HT1080 (cell line): Measurements from ENCODE around the gene FLG2. TPM values are rescaled to one million over a fixed set of nuclear protein-coding genes. Genes with fewer than 3 reads are reported as not detected.

Source experiments
- DNase-seq: peaks from one replicate; pipeline ENCODE4 v3.0.0-alpha.2; 2015; ENCODE audit warnings: low read depth
- polyA plus RNA-seq, 2 experiments: library from polyadenylated mRNA; depleted of rRNA; stranded (reverse); fragments of >200 nt; gene quantifications; 2 replicates each; pipeline ENCODE4 v1.2.3, GENCODE V29; 2015
- total RNA-seq: library from RNA; depleted of rRNA; stranded (reverse); fragments of >200 nt; shearing (Covaris generic); gene quantifications from 2 replicates; pipeline ENCODE4 v1.2.3, GENCODE V29; 2014; rRNA removed

FLG2 gene
- total RNA-seq: not detected in 2 replicates
- polyA plus RNA-seq (2015; cell fraction: cytosol; rRNA removed): not detected in 2 replicates
- not detected in 2 replicates for polyA plus RNA-seq (2015; cell fraction: nucleus; rRNA removed)

- no peak for DNase-seq
Measured at GRCh38 chr1:152359906-152360305, at the start of gene FLG2. Gene FLG2, minus strand, starts transcription at chr1:152360006. Its CDS starts 1,122 bp downstream, at chr1:152358884.

GRCh38 chr1:152408664-152409063 lies 48.9 kb upstream of the FLG2 start:
- no peak for DNase-seq

GRCh38 chr1:152398812-152399698 lies 39.2 kb upstream of the FLG2 start:
- peak; percentile 33 for DNase-seq

GRCh38 chr1:152397474-152397873 lies 37.7 kb upstream of the FLG2 start:
- peak; percentile 23 for DNase-seq

GRCh38 chr1:152394151-152394550 lies 34.3 kb upstream of the FLG2 start:
- DNase-seq: no peak

GRCh38 chr1:152392909-152393308 lies 33.1 kb upstream of the FLG2 start:
- DNase-seq: no peak

- DNase-seq: no peak
Measured at GRCh38 chr1:152388889-152389288, 29.1 kb upstream of the FLG2 start.

GRCh38 chr1:152386940-152387339 lies 27.1 kb upstream of the FLG2 start:
- no peak for DNase-seq

GRCh38 chr1:152380932-152381331 lies 21.1 kb upstream of the FLG2 start:
- no peak for DNase-seq

GRCh38 chr1:152374451-152374850 lies 14.6 kb upstream of the FLG2 start:
- no peak for DNase-seq

GRCh38 chr1:152372672-152373071 lies 12.9 kb upstream of the FLG2 start:
- no peak for DNase-seq

GRCh38 chr1:152367436-152367835 lies 7.6 kb upstream of the FLG2 start:
- no peak for DNase-seq

- no peak for DNase-seq
Measured at GRCh38 chr1:152356736-152357135, 3.1 kb downstream of the FLG2 start.

- no peak for DNase-seq
Measured at GRCh38 chr1:152349611-152350010, 10.2 kb downstream of the FLG2 start.

- DNase-seq: peak; percentile 41
Measured at GRCh38 chr1:152348447-152348846, 11.4 kb downstream of the FLG2 start.

GRCh38 chr1:152347116-152347728 lies 12.6 kb downstream of the FLG2 start:
- DNase-seq: peak; percentile 55

- no peak for DNase-seq
Measured at GRCh38 chr1:152344438-152344837, 15.4 kb downstream of the FLG2 start.

- DNase-seq: no peak
Measured at GRCh38 chr1:152343006-152343405, 16.8 kb downstream of the FLG2 start.

GRCh38 chr1:152335399-152335798 lies 24.4 kb downstream of the FLG2 start:
- no peak for DNase-seq

GRCh38 chr1:152328801-152329391 lies 30.9 kb downstream of the FLG2 start:
- DNase-seq: peak; percentile 78

- DNase-seq: peak; percentile 50
Measured at GRCh38 chr1:152325111-152325510, 34.7 kb downstream of the FLG2 start, which contains the start of gene FLG. Gene FLG, minus strand, starts transcription at chr1:152325239. Its CDS starts 9,783 bp downstream, at chr1:152315456.

- no peak for DNase-seq
Measured at GRCh38 chr1:152313970-152314369, 45.8 kb downstream of the FLG2 start.
